HEK293T (cell line): ENCODE results near the gene ESPN.

ENCODE experiments used
- FOXM1 ChIP-seq: fragments of 450-650 bp; IDR thresholded peaks from 2 replicates; pipeline ENCODE4 v1.6.1; 2017; ENCODE audit warnings: mild to moderate bottlenecking, borderline replicate concordance
- HDGF ChIP-seq: fragments of 450-650 bp; IDR thresholded peaks from 2 replicates; pipeline ENCODE4 v1.6.1; 2017; ENCODE audit warnings: antibody characterized with exemption, borderline replicate concordance

GRCh38 chr1:6488602-6489382, 64.2 kb downstream of the ESPN start:
- TF ChIP-seq FOXM1 = no peak
- TF ChIP-seq HDGF = no peak
